Endometrium (tissue), 2 donors: ENCODE measurements around the gene TASL.
"Not testable (repeated sequence)": the region's sequence is repeated elsewhere in the genome, so short reads cannot be mapped to it uniquely, and the experiment has no call there.

Experiments
- FAIRE-seq: peaks from 2 replicates; lab custom pipeline; 2012; peaks lifted over from hg19 to GRCh38; lab: Jason Lieb, UNC
- donor health status: control.
- donor health status: control.

The TASL gene, protein sequence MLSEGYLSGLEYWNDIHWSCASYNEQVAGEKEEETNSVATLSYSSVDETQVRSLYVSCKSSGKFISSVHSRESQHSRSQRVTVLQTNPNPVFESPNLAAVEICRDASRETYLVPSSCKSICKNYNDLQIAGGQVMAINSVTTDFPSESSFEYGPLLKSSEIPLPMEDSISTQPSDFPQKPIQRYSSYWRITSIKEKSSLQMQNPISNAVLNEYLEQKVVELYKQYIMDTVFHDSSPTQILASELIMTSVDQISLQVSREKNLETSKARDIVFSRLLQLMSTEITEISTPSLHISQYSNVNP

DNA sequence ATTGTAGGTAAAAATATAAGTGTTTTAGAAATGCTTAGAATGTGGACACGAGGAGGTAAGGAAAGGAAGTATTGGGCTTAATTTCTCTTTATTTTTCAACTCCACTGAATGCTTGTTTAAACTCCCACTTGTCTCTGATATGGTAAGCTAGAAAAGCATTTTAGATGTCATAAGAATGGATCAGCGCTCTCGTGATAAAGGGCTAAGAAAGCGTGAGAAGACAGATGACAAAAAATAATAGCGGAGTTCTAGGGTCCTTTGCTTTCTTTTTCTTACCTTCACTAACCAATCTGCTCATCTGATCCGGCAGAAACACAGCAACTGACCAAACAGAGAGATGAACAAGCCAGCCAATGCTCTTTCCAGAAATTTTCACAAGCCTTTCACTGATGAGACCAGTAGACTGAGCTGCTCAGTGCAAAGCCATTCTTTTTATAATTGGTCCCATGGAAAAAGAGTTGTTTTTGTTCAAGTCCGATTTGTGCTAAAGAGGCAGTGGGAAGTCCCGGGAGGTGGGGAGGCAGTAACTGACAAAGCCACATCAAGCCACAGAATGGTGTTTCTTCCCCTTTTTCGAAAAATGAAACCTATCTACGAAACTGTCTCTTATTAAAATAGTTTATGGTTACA lies at the start of gene TASL:
Gene TASL (minus strand): TSS at position 405 of the 630 bp plus-strand sequence. CDS start 17,411 bp downstream, outside the sequence.
- no peak for FAIRE-seq

- no peak for FAIRE-seq
Measured at GRCh38 chrX:30626402-30626801, 48.8 kb upstream of the TASL start.

GRCh38 chrX:30622361-30622760 lies 44.8 kb upstream of the TASL start:
- FAIRE-seq, result no peak

DNA sequence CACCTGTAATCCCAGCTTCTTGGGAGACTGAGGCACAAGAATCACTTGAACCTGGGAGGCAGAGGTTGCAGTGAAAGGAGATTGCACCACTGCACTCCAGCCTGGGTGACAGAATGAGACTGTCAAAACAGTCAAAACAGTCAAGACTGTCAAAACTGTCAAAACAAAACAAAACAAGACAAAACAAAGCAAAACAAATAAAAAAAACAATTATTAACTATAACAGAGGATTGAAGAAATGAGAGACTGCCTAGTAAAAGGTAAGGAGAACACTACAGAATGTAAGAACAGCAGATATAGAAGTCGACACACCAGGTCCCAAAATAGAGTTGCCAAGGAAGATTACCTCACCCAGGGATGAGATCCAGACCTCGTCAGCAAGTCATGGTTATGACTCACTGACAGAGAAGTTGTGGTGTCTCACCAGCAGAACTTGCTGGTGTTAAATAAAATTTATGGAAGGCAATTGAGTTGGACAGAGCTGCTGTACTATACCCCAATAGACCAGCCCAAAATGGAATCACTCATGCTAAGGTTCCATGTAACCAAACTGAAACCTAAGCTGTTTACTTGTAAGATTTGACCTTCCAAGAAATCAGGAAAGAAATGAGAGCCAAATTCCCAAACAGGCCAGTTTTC lies 43.5 kb upstream of the TASL start:
- no peak for FAIRE-seq

DNA sequence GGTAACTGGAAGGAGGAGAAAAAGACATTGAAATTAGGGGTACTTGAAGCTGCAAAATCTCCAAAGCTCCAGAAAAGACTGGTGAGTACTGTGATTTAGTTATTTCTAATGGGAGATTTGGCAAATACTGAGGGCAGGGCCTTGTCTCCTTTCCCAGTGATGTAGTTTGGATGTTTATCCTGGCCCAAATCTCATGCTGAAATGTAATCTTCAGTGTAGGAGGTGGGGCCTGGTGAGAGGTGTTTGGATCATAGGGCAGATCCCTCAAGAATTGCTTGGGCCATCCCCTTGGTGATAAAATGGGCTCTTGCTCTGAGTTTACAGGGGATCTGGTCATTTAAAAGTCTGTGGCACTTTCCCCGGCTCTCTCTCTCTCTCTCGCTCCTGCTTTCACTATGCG lies 42.6 kb upstream of the TASL start:
- no peak for FAIRE-seq

- FAIRE-seq, result no peak
Measured at GRCh38 chrX:30618160-30618765, 40.7 kb upstream of the TASL start.

DNA sequence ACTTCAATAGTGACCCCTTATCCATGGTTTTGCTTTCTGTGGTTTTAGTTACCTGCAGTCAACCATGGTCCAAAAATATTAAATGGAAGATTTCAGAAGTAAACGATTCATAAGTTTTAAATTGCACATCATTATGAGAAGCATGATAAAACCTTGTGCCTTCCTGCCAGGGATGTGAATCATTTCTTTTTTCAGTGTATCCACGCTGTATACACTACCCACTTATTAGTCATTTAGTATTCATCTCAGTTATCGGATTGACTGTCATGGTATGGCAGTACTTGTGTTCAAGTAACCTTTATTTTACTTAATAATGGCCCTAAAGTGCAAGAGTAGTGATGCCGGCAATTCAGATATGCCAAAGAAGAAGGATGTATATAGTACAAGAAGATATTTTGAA lies 37.7 kb upstream of the TASL start:
- FAIRE-seq, result no peak

DNA sequence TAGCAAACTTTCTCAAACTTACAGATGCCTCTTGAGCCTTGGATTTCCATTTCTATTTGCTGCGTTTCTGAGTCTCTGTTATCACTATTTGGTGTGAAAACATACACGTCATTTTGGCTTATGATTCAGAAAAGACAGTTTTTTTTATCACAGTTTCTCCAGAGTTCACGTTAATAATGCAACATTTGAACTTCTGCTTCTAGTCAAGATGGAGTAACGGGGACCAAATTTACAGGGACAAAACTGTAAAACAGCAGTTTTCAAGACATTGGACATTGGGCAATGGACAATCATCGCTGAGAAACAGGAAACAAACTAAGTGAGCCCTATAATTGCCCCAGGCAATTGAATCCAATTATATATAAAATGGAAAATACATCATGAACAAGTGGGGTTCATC lies 36.2 kb upstream of the TASL start:
- no peak for FAIRE-seq

DNA sequence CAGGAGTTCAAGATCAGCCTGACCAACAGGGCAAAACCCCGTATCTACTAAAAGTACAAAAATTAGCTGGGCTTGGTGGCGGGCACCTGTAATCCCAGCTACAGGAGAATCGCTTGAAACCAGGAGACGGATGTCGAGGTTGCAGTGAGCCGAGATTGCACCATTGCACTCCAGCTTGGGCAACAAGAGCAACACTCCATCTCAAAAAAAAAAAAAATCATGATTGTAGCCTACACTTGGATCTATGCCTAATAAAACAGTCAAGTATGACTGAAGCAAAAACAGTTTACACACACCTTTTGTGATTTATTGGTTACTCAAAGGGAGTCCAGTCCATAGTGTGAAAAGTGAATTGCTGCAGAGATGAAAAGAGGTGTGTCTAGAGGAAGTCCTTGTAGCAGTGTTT lies 34.7 kb upstream of the TASL start:
- no peak for FAIRE-seq

DNA sequence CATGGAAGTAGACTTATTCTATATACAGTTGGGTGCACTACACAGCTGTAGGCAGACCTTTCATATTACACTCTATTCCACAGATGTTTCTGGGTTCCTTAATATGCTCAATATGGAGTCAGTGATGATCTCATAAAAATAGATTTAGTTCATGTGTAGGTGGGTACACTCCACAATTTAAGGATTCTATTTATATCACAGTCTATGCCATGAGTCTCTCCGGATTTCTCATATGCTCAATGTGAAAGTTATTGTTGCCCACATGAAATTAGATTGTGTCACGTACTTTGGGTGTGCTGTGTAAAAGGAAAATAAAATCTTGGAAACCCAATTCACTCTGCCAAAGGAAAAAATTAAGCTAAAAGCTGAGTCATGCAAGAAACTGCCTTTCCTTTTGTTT lies 32.5 kb upstream of the TASL start:
- FAIRE-seq, result no peak

GRCh38 chrX:30607155-30607554 lies 29.6 kb upstream of the TASL start:
- FAIRE-seq, result no peak

- FAIRE-seq, result not testable (repeated sequence)
Measured at GRCh38 chrX:30600269-30601176, 23.0 kb upstream of the TASL start.

GRCh38 chrX:30597216-30598012 lies 19.8 kb upstream of the TASL start:
- no peak for FAIRE-seq

GRCh38 chrX:30593440-30594200 lies 16.1 kb upstream of the TASL start:
- FAIRE-seq, result no peak

- no peak for FAIRE-seq
Measured at GRCh38 chrX:30592831-30593230, 15.3 kb upstream of the TASL start.

DNA sequence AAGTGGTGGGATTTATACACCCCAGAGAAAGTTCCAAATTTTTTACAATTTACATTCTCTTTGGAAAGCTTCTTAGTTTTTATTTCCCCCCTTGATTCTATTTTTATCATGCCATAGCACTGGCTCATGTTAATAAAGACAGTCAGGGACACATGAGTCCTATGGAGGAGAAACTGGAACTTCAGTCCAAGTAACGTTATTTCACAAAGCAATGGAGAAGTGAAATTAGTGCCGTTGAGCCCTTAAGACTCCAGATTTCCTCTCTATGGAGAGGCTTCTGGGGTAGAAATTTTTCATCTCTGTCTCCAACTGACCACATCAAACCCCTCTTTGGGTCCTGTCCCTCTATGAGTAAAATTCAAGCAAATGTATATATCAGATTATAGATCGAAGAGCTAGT lies 12.8 kb upstream of the TASL start:
- FAIRE-seq, result no peak

- no peak for FAIRE-seq
Measured at GRCh38 chrX:30589146-30589888, 11.8 kb upstream of the TASL start.

DNA sequence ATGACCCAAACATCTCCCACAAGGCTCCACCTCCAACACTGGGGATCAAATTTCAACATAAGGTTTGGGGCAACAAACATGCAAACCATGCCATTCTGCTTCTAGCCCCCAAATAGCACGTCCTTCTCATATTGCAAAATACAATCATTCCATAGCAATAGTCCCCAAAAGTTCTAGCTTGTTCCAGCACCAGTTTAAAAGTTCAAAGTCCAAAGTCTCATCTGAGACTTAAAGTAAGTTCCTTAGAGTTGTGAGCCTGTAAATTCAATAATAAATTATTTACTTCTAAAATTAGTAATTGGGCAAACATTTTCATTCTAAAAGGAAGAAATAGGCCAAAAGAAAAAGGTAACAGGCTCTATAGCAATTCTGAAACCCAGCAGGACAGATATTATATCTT lies 8.9 kb upstream of the TASL start:
- no peak for FAIRE-seq

DNA sequence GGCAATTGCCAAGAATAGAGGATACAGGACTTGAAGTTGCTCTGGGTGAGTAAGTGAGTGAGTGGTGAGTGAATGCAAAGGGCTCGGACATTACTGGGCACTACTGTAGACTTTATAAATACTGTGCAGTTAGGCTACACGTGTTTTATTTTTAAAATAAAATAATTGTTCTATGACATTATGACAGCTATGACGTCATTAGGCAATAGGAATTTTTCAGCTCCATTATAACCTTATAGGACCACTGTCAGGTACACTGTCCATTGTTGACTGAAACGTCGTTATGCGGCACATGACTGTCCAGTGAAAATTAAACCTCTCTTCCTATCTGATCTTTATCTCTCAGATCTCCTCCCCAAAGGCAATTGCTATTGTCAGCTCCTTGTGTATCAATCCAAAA lies 5.1 kb upstream of the TASL start:
- FAIRE-seq, result no peak

- FAIRE-seq, result no peak
Measured at GRCh38 chrX:30580641-30581040, 3.1 kb upstream of the TASL start.
